Femur (tissue), 1 donor: ENCODE measurements around the gene MRGPRD.
"Not testable (repeated sequence)": the region's sequence is repeated elsewhere in the genome, so short reads cannot be mapped to it uniquely, and the experiment has no call there.

Experiments used
- DNase-seq: peaks from one replicate; pipeline ENCODE4 v3.0.0-alpha.2; 2017

The MRGPRD gene

GRCh38 chr11:68992743-68993255, 12.0 kb upstream of the MRGPRD start:
- DNase-seq, result no peak

- DNase-seq, result no peak
Measured at GRCh38 chr11:68990995-68991780, 10.4 kb upstream of the MRGPRD start.

GRCh38 chr11:68989936-68990606, 9.3 kb upstream of the MRGPRD start:
- no peak for DNase-seq

- DNase-seq, result no peak
Measured at GRCh38 chr11:68988491-68988890, 7.7 kb upstream of the MRGPRD start.

GRCh38 chr11:68987211-68987610, 6.4 kb upstream of the MRGPRD start:
- DNase-seq, result no peak

GRCh38 chr11:68983801-68984200, 3.0 kb upstream of the MRGPRD start:
- DNase-seq, result no peak

- no peak for DNase-seq
Measured at GRCh38 chr11:68982134-68982533, 1.3 kb upstream of the MRGPRD start.

GRCh38 chr11:68979931-68980775, 633 bp downstream of the MRGPRD start:
- DNase-seq, result no peak

- peak; percentile 65 for DNase-seq
Measured at GRCh38 chr11:68978931-68979594, 1.7 kb downstream of the MRGPRD start.

- no peak for DNase-seq
Measured at GRCh38 chr11:68978626-68978930, 2.2 kb downstream of the MRGPRD start.

- DNase-seq, result no peak
Measured at GRCh38 chr11:68977781-68978625, 2.8 kb downstream of the MRGPRD start.

GRCh38 chr11:68976563-68976962, 4.2 kb downstream of the MRGPRD start:
- DNase-seq, result no peak

GRCh38 chr11:68976095-68976494, 4.7 kb downstream of the MRGPRD start:
- no peak for DNase-seq

GRCh38 chr11:68974421-68975194, 6.2 kb downstream of the MRGPRD start:
- DNase-seq, result no peak

GRCh38 chr11:68973706-68974105, 7.1 kb downstream of the MRGPRD start:
- DNase-seq, result not testable (repeated sequence)

- no peak for DNase-seq
Measured at GRCh38 chr11:68973219-68973618, 7.6 kb downstream of the MRGPRD start.

- DNase-seq, result no peak
Measured at GRCh38 chr11:68970921-68971636, 9.7 kb downstream of the MRGPRD start.

GRCh38 chr11:68969386-68969785, 11.4 kb downstream of the MRGPRD start:
- no peak for DNase-seq

- DNase-seq, result no peak
Measured at GRCh38 chr11:68968306-68969250, 12.2 kb downstream of the MRGPRD start.
